HFFc6 (cell line): ENCODE results near the gene NEB. TPM values are rescaled to one million over a fixed set of nuclear protein-coding genes. Genes with fewer than 3 reads are reported as not detected.

Experiments used
- DNase-seq: peaks from one replicate; pipeline ENCODE4 v3.0.0-alpha.2; 2018
- H3K27ac Mint-ChIP-seq: 2 replicates; pipeline ENCODE4 v1.8.0; 2020; ENCODE audit warnings: mild to moderate bottlenecking, mixed read lengths
- H3K27me3 Mint-ChIP-seq: 2 replicates; pipeline ENCODE4 v1.8.0; 2021; ENCODE audit warnings: mild to moderate bottlenecking, moderate library complexity, mixed read lengths; ENCODE audit not compliant: insufficient read depth
- H3K36me3 Mint-ChIP-seq: 2 replicates; pipeline ENCODE4 v1.8.0; 2021; ENCODE audit warnings: low read depth, mixed read lengths
- H3K4me1 Mint-ChIP-seq: 2 replicates; pipeline ENCODE4 v1.8.0; 2020; ENCODE audit warnings: low read depth, mixed read lengths
- H3K4me3 Mint-ChIP-seq: 2 replicates; pipeline ENCODE4 v1.8.0; 2020; ENCODE audit warnings: mild to moderate bottlenecking, moderate library complexity, mixed read lengths
- H3K9me3 Mint-ChIP-seq: 2 replicates; pipeline ENCODE4 v1.8.0; 2020; ENCODE audit warnings: mild to moderate bottlenecking, mixed read lengths
- total RNA-seq, 6 experiments: library from RNA; stranded (reverse); fragmentation: NEBNext Ultra II Directional; extraction: Animal tissue kit (Norgen Biotek cat#: 25700); gene quantifications; 2 replicates in 1 of 6; 3 replicates in 5 of 6; pipeline ENCODE4 v1.2.3, GENCODE V29; 2021
- TF ChIP-seq, protein P1 (sequence below): fragments of 200-600 bp; sonication (generic); IDR thresholded peaks from 2 replicates; pipeline ENCODE4 v1.5.0; 2021; ENCODE audit warnings: antibody characterized with exemption, mild to moderate bottlenecking

Gene NEB
- total RNA-seq, 6 experiments from 2014 or later, result under 0.01 TPM; not detected in 5

DNA sequence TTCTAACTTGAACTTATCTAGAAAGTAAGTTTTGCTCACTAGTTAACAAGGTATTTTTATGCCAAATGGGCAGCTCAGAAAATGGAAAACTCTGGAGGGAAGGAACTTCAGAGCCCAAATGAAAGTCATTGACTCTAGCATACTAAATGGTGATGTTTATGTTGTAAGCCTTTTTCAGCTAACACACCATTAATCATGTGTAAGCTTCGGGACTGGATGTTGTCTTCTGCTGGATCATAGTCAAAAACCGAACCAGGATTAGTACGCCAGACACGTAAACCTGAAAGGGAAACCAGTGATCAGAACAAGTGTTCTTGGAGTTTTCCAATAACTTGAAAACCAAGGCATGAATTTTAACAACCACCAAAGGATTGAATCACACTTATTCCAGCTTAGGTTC is 242.8 kb downstream of the NEB start:
- no peak overlapping the region for H3K4me3 Mint-ChIP-seq
- no peaks in the 10 kb centered on the region for H3K27me3 Mint-ChIP-seq
- no peaks in the 10 kb centered on the region for H3K4me1 Mint-ChIP-seq
- peaks cover 5% of the 10 kb centered on the region; the same call in 1 of the 2 replicates for H3K36me3 Mint-ChIP-seq
- H3K9me3 Mint-ChIP-seq, result no peaks in the 10 kb centered on the region
- TF ChIP-seq, protein P1, sequence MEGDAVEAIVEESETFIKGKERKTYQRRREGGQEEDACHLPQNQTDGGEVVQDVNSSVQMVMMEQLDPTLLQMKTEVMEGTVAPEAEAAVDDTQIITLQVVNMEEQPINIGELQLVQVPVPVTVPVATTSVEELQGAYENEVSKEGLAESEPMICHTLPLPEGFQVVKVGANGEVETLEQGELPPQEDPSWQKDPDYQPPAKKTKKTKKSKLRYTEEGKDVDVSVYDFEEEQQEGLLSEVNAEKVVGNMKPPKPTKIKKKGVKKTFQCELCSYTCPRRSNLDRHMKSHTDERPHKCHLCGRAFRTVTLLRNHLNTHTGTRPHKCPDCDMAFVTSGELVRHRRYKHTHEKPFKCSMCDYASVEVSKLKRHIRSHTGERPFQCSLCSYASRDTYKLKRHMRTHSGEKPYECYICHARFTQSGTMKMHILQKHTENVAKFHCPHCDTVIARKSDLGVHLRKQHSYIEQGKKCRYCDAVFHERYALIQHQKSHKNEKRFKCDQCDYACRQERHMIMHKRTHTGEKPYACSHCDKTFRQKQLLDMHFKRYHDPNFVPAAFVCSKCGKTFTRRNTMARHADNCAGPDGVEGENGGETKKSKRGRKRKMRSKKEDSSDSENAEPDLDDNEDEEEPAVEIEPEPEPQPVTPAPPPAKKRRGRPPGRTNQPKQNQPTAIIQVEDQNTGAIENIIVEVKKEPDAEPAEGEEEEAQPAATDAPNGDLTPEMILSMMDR, result no peak
- DNase-seq, result no peak
- no peak overlapping the region for H3K27ac Mint-ChIP-seq

GRCh38 chr2:151490276-151490675 is 244.0 kb downstream of the NEB start:
- Mint-ChIP-seq H3K4me1 (no peaks in the 10 kb centered on the region), H3K36me3 (peaks cover 8% of the 10 kb centered on the region; the same call in 1 of the 2 replicates), H3K9me3 (no peaks in the 10 kb centered on the region), H3K4me3 (no peak overlapping the region), H3K27ac (no peak overlapping the region), H3K27me3 (no peaks in the 10 kb centered on the region)
- TF ChIP-seq, protein P1, result no peak
- DNase-seq, result no peak

DNA sequence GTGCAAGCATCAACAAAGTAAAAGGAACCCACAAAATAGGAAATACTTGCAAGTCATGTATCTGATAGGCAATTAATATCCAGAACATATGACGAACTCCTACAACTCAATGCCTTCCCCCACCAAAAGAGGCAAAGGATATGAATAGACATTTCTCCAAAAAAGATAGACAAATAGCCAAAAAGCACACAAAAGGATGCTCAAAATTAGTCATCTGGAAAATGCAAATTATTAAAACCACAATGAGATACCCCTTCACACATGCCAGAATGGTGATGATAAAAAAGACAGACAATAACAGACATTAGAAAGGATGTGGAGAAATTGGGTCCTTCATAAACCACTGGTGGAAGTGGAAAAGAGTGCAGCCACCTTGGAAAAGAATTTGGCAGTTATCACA is 248.2 kb downstream of the NEB start:
- peaks cover 6% of the 10 kb centered on the region; the same call in 1 of the 2 replicates for H3K4me1 Mint-ChIP-seq
- TF ChIP-seq, protein P1, result no peak
- no peaks in the 10 kb centered on the region for H3K27me3 Mint-ChIP-seq
- DNase-seq, result no peak
- H3K4me3 Mint-ChIP-seq, result no peak overlapping the region
- H3K27ac Mint-ChIP-seq, result no peak overlapping the region
- no peaks in the 10 kb centered on the region for H3K9me3 Mint-ChIP-seq
- H3K36me3 Mint-ChIP-seq, result peaks cover 22% of the 10 kb centered on the region

- Mint-ChIP-seq H3K4me1 (peaks cover 6% of the 10 kb centered on the region; the same call in 1 of the 2 replicates), H3K9me3 (no peaks in the 10 kb centered on the region)
Observed at GRCh38 chr2:151484100-151484499, 250.2 kb downstream of the NEB start.

GRCh38 chr2:151483546-151483945 is 250.7 kb downstream of the NEB start:
- Mint-ChIP-seq H3K4me3 (no peak overlapping the region), H3K9me3 (no peaks in the 10 kb centered on the region), H3K36me3 (peaks cover 33% of the 10 kb centered on the region), H3K4me1 (peaks cover 11% of the 10 kb centered on the region; the same call in 1 of the 2 replicates), H3K27ac (no peak overlapping the region), H3K27me3 (no peaks in the 10 kb centered on the region)
- no peak for DNase-seq
- TF ChIP-seq, protein P1, result no peak

More at GRCh38 chr2:151484100-151484499, 250.2 kb downstream of the NEB start:
- TF ChIP-seq, protein P1, result no peak
- Mint-ChIP-seq H3K27me3 (no peaks in the 10 kb centered on the region), H3K4me3 (no peak overlapping the region), H3K27ac (no peak overlapping the region), H3K36me3 (peaks cover 31% of the 10 kb centered on the region)
- no peak for DNase-seq
